Stimulated activated CD8-positive, alpha-beta memory T cell treated with anti-CD3 and anti-CD28 coated beads, Interleukin-7, amount 100 ng/mL, for 24 hours (primary cell): ENCODE measurements around the gene LSAMP.

Experiments
- DNase-seq: peaks from one replicate; pipeline ENCODE4 v3.0.0-alpha.2; 2020; ENCODE audit warnings: low read depth

LSAMP gene

GRCh38 chr3:115836944-115837343 lies 608.3 kb downstream of the LSAMP start:
- no peak for DNase-seq

- DNase-seq = no peak
Observed at GRCh38 chr3:115835946-115836345, 609.3 kb downstream of the LSAMP start.

GRCh38 chr3:115834068-115834467 lies 611.2 kb downstream of the LSAMP start:
- DNase-seq = no peak

- DNase-seq = no peak
Observed at GRCh38 chr3:115833074-115833473, 612.2 kb downstream of the LSAMP start.

GRCh38 chr3:115832265-115832664 lies 613.0 kb downstream of the LSAMP start:
- no peak for DNase-seq

- DNase-seq = no peak
Observed at GRCh38 chr3:115831864-115832263, 613.4 kb downstream of the LSAMP start.

- no peak for DNase-seq
Observed at GRCh38 chr3:115830764-115831395, 614.4 kb downstream of the LSAMP start.

- DNase-seq = no peak
Observed at GRCh38 chr3:115828401-115828800, 616.9 kb downstream of the LSAMP start.

GRCh38 chr3:115827495-115827894 lies 617.8 kb downstream of the LSAMP start:
- DNase-seq = no peak

- no peak for DNase-seq
Observed at GRCh38 chr3:115825046-115825445, 620.2 kb downstream of the LSAMP start.

GRCh38 chr3:115823083-115823482 lies 622.2 kb downstream of the LSAMP start:
- no peak for DNase-seq

- DNase-seq = no peak
Observed at GRCh38 chr3:115822579-115822978, 622.7 kb downstream of the LSAMP start.

GRCh38 chr3:115819785-115820384 lies 625.4 kb downstream of the LSAMP start:
- peak; percentile 33 for DNase-seq

GRCh38 chr3:115814778-115815380 lies 630.4 kb downstream of the LSAMP start:
- DNase-seq = peak; percentile 55

GRCh38 chr3:115814006-115814405 lies 631.3 kb downstream of the LSAMP start:
- DNase-seq = no peak

- DNase-seq = no peak
Observed at GRCh38 chr3:115808816-115809215, 636.5 kb downstream of the LSAMP start.

GRCh38 chr3:115808244-115808643 lies 637.0 kb downstream of the LSAMP start:
- no peak for DNase-seq

- DNase-seq = no peak
Observed at GRCh38 chr3:115806501-115806900, 638.8 kb downstream of the LSAMP start.

GRCh38 chr3:115805520-115805919 lies 639.8 kb downstream of the LSAMP start:
- no peak for DNase-seq

GRCh38 chr3:115804713-115805119 lies 640.6 kb downstream of the LSAMP start:
- DNase-seq = no peak

GRCh38 chr3:115804200-115804599 lies 641.1 kb downstream of the LSAMP start:
- DNase-seq = no peak

GRCh38 chr3:115803661-115804060 lies 641.6 kb downstream of the LSAMP start:
- DNase-seq = no peak

- DNase-seq = no peak
Observed at GRCh38 chr3:115800489-115801075, 644.7 kb downstream of the LSAMP start.
